MCF 10A (cell line): ENCODE results near the gene PIK3CB. TPM values are rescaled to one million over a fixed set of nuclear protein-coding genes. Genes with fewer than 3 reads are reported as not detected.
A peak's percentile ranks its signal among the peaks of the same experiment; 100 is the strongest.

ENCODE experiments used
- BruUV-seq: library from RNA; stranded (reverse); fragments of 400-500 nt; replicated peaks from 2 replicates; lab custom pipeline; 2021; lab: Mats Ljungman, UMichigan
- CTCF ChIA-PET: fragments of 300-600 bp; sonication (Branson Sonifier 250); formaldehyde crosslinking; extraction: SDS; loops from one replicate; lab custom pipeline; 2021; ENCODE audit warnings: antibody characterized with exemption, inconsistent platforms; lab: Yijun Ruan, JAX
- POLR2A ChIA-PET: fragments of 300-600, 350-650 bp; sonication (Branson Sonifier 250); formaldehyde crosslinking; extraction: SDS; loops from one replicate; lab custom pipeline; 2020; ENCODE audit warnings: antibody characterized with exemption, inconsistent platforms; lab: Yijun Ruan, JAX
- DNase-seq: peaks from one replicate; pipeline ENCODE4 v3.0.0-alpha.2; 2018; ENCODE audit not compliant: unreplicated experiment
- H3K27ac Mint-ChIP-seq: one replicate; pipeline ENCODE4 v1.8.0; 2022; ENCODE audit warnings: mild to moderate bottlenecking, low read depth, mixed read lengths; ENCODE audit not compliant: unreplicated experiment
- H3K27me3 Mint-ChIP-seq: one replicate; pipeline ENCODE4 v1.8.0; 2022; ENCODE audit warnings: mixed read lengths; ENCODE audit not compliant: insufficient read depth, unreplicated experiment
- H3K36me3 Mint-ChIP-seq: one replicate; pipeline ENCODE4 v1.8.0; 2022; ENCODE audit warnings: mild to moderate bottlenecking, moderate library complexity, mixed read lengths; ENCODE audit not compliant: insufficient read depth, unreplicated experiment
- H3K4me1 Mint-ChIP-seq: one replicate; pipeline ENCODE4 v1.8.0; 2022; ENCODE audit warnings: mixed read lengths; ENCODE audit not compliant: insufficient read depth, unreplicated experiment
- H3K4me3 Mint-ChIP-seq: one replicate; pipeline ENCODE4 v1.8.0; 2022; ENCODE audit warnings: mild to moderate bottlenecking, moderate library complexity, mixed read lengths; ENCODE audit not compliant: unreplicated experiment
- H3K9me3 Mint-ChIP-seq: one replicate; pipeline ENCODE4 v1.8.0; 2022; ENCODE audit warnings: mixed read lengths; ENCODE audit not compliant: unreplicated experiment
- intact Hi-C: fragments of 100-400 bp; cut with micrococcal nuclease; formaldehyde crosslinking; loops from 2 replicates; pipeline ENCODE4 v1.14.1; 2022
- total RNA-seq: library from RNA; stranded (reverse); gene quantifications from 2 replicates; pipeline ENCODE4 v1.2.3, GENCODE V29; 2022
- TF ChIP-seq, protein P1 (sequence below): fragments of 200-600 bp; IDR thresholded peaks from one replicate; pipeline ENCODE4 v1.8.0; 2022; ENCODE audit warnings: antibody characterized with exemption, mild to moderate bottlenecking; ENCODE audit not compliant: unreplicated experiment

Gene PIK3CB
- total RNA-seq, 1 experiment from 2014 or later, result 21.1 TPM

DNA sequence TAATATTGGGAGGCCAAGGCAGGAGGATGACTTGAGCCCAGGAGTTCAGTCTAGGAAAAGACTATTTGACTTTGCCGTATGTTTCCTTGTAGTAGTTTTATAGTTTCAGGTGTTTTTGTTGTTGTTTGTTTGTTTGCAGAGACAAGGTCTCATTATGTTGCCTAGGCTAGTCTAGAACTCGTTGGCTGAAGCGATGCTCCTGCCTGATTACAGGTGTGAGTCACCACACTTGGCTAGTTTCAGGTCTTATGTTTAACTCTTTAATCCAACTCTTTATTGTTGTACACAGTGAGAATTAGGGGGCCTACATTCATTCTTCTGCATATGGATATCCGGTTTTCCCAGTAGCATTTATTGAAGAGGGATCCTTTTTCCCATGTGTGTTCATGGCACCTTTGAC lies 194.2 kb downstream of the PIK3CB start:
- peak; percentile 16 for DNase-seq
- CTCF ChIA-PET, result interaction anchor here (0.6 to 2.0 kb wide), 3 partner anchors 125 to 283 kb away, joined by 3 to 5 read pairs (median 4); no protein-coding TSS in a partner anchor
- Mint-ChIP-seq H3K9me3 (peaks cover 8% of the 10 kb centered on the region), H3K27me3 (no peaks in the 10 kb centered on the region), H3K27ac (no peak overlapping the region), H3K4me1 (no peaks in the 10 kb centered on the region), H3K36me3 (peaks cover 10% of the 10 kb centered on the region), H3K4me3 (no peak overlapping the region)
- TF ChIP-seq, protein P1, sequence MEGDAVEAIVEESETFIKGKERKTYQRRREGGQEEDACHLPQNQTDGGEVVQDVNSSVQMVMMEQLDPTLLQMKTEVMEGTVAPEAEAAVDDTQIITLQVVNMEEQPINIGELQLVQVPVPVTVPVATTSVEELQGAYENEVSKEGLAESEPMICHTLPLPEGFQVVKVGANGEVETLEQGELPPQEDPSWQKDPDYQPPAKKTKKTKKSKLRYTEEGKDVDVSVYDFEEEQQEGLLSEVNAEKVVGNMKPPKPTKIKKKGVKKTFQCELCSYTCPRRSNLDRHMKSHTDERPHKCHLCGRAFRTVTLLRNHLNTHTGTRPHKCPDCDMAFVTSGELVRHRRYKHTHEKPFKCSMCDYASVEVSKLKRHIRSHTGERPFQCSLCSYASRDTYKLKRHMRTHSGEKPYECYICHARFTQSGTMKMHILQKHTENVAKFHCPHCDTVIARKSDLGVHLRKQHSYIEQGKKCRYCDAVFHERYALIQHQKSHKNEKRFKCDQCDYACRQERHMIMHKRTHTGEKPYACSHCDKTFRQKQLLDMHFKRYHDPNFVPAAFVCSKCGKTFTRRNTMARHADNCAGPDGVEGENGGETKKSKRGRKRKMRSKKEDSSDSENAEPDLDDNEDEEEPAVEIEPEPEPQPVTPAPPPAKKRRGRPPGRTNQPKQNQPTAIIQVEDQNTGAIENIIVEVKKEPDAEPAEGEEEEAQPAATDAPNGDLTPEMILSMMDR, result no peak
- intact Hi-C loops, result no loop called here
- POLR2A ChIA-PET, result no interaction called here
- no TSS peak for BruUV-seq

DNA sequence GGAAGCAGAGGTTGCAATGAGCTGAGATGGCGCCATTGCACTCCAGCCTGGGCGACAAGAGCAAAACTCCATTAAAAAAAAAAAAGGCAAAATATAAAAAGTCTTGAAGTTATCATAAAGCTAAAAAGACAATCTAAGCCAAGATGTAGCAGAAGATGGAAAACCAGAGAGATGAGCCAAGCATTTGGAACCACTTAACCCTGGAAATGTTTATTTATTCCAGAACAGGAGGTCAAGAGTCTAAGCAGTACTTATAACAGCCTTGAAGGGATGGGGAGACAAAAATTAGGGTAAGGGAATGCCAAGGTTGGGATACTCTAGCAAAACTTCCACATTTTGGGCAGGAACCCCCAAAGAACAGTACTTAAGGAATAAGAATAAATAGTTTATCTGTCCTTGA lies 196.1 kb downstream of the PIK3CB start:
- Mint-ChIP-seq H3K4me3 (no peak overlapping the region), H3K27me3 (no peaks in the 10 kb centered on the region), H3K36me3 (peaks cover 10% of the 10 kb centered on the region), H3K27ac (no peak overlapping the region), H3K9me3 (no peaks in the 10 kb centered on the region), H3K4me1 (no peaks in the 10 kb centered on the region)
- intact Hi-C loops, result no loop called here
- ChIA-PET CTCF (no interaction called here), POLR2A (no interaction called here)
- TF ChIP-seq, protein P1, result no peak
- no TSS peak for BruUV-seq
- no peak for DNase-seq

- intact Hi-C loops, result no loop called here
- no TSS peak for BruUV-seq
- Mint-ChIP-seq H3K36me3 (peaks cover 19% of the 10 kb centered on the region), H3K27ac (no peak overlapping the region), H3K4me3 (no peak overlapping the region), H3K9me3 (no peaks in the 10 kb centered on the region), H3K27me3 (no peaks in the 10 kb centered on the region), H3K4me1 (peaks cover 7% of the 10 kb centered on the region)
- TF ChIP-seq, protein P1, result no peak
- DNase-seq, result no peak
- POLR2A ChIA-PET, result no interaction called here
- CTCF ChIA-PET, result no interaction called here
Observed at GRCh38 chr3:138629526-138629925, 205.2 kb downstream of the PIK3CB start.

DNA sequence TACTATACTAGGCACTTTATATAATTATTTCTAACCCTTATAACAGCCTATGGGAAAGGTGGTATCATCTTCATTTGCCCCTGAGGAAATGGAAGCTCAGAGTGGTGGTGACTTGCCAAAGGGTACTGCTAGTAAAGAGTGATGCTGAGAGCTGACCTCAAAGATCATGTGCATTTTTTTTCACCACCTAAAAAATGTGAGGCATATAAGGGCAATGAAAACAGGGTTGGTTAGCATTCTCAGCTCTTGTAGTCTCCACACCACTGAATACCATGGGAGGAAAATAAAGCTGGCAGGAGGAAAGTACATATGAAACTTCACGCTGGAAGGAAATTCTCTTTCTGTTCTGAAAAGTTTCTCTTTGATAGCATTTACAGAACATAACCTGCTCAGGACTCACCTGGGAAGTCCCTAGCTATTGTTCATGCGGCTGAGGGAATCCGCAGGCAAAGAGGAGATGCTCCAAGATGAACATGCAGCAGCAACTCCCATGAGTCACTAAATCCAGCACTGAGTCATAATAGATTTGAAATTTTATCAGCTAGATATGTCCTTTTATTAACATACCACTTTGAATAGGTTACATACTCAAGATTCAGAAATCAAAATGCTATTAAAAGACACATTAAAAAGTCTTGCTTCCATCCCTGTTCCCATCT lies 208.9 kb downstream of the PIK3CB start:
- ChIA-PET CTCF (interaction anchor here (0.6 to 2.4 kb wide), 12 partner anchors 10 to 936 kb away, joined by 3 to 9 read pairs (median 4); partner anchors contain the start of genes CEP70 and FAIM), POLR2A (interaction anchor here (0.6 to 2.2 kb wide), 9 partner anchors 8 to 720 kb away, joined by 3 to 10 read pairs (median 3); partner anchors contain the start of genes CEP70 and FAIM)

More for the DNA sequence above, 208.9 kb downstream of the PIK3CB start:
- intact Hi-C loops, result no loop called here
- no peaks in the 10 kb centered on the region for H3K9me3 Mint-ChIP-seq
- H3K36me3 Mint-ChIP-seq, result peaks cover 9% of the 10 kb centered on the region
- no TSS peak for BruUV-seq
- peak; percentile 74 for DNase-seq
- H3K4me3 Mint-ChIP-seq, result no peak overlapping the region
- TF ChIP-seq, protein P1, result no peak
- peaks cover 7% of the 10 kb centered on the region for H3K4me1 Mint-ChIP-seq
- H3K27ac Mint-ChIP-seq, result no peak overlapping the region
- no peaks in the 10 kb centered on the region for H3K27me3 Mint-ChIP-seq
